ENCODE measurements around the gene SRSF9.

DNA sequence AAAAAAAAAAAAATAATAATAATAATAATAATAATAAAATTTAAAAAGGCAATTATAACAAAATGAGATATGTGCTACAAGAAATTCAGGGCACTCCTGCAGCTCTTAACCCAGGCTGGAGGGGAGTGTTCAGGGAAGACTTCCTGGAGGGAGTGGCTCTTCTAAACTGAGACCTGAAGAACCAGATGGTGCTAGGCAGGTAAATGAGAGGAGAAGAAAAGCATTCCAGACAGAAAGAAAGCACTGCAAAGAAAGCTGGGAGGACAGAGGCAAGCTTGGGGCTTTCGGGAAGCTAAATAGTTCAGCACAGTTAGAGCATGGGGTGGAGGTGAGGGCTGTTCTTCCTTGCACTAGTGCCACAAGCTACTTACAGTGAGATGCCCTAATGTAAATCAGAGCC lies 9.9 kb upstream of the SRSF9 start:
- no peak for TF ChIP-seq EZH2 (conservative IDR thresholded peaks at IDR 0.05; ENCODE audit: low read depth, low read length)
- TF ChIP-seq FOXA1 (IDR thresholded peaks at IDR 0.05) = no peak
- no peak for TF ChIP-seq FOXA1 (CRISPR knock-in tag; IDR thresholded peaks at IDR 0.05)
- TF ChIP-seq, protein P1, sequence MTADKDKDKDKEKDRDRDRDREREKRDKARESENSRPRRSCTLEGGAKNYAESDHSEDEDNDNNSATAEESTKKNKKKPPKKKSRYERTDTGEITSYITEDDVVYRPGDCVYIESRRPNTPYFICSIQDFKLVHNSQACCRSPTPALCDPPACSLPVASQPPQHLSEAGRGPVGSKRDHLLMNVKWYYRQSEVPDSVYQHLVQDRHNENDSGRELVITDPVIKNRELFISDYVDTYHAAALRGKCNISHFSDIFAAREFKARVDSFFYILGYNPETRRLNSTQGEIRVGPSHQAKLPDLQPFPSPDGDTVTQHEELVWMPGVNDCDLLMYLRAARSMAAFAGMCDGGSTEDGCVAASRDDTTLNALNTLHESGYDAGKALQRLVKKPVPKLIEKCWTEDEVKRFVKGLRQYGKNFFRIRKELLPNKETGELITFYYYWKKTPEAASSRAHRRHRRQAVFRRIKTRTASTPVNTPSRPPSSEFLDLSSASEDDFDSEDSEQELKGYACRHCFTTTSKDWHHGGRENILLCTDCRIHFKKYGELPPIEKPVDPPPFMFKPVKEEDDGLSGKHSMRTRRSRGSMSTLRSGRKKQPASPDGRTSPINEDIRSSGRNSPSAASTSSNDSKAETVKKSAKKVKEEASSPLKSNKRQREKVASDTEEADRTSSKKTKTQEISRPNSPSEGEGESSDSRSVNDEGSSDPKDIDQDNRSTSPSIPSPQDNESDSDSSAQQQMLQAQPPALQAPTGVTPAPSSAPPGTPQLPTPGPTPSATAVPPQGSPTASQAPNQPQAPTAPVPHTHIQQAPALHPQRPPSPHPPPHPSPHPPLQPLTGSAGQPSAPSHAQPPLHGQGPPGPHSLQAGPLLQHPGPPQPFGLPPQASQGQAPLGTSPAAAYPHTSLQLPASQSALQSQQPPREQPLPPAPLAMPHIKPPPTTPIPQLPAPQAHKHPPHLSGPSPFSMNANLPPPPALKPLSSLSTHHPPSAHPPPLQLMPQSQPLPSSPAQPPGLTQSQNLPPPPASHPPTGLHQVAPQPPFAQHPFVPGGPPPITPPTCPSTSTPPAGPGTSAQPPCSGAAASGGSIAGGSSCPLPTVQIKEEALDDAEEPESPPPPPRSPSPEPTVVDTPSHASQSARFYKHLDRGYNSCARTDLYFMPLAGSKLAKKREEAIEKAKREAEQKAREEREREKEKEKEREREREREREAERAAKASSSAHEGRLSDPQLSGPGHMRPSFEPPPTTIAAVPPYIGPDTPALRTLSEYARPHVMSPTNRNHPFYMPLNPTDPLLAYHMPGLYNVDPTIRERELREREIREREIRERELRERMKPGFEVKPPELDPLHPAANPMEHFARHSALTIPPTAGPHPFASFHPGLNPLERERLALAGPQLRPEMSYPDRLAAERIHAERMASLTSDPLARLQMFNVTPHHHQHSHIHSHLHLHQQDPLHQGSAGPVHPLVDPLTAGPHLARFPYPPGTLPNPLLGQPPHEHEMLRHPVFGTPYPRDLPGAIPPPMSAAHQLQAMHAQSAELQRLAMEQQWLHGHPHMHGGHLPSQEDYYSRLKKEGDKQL (CRISPR knock-in tag; IDR thresholded peaks at IDR 0.05; ENCODE audit: low read depth) = no peak
- TF ChIP-seq, protein P2, sequence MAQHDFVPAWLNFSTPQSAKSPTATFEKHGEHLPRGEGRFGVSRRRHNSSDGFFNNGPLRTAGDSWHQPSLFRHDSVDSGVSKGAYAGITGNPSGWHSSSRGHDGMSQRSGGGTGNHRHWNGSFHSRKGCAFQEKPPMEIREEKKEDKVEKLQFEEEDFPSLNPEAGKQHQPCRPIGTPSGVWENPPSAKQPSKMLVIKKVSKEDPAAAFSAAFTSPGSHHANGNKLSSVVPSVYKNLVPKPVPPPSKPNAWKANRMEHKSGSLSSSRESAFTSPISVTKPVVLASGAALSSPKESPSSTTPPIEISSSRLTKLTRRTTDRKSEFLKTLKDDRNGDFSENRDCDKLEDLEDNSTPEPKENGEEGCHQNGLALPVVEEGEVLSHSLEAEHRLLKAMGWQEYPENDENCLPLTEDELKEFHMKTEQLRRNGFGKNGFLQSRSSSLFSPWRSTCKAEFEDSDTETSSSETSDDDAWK (CRISPR knock-in tag; IDR thresholded peaks at IDR 0.05) = no peak
- TF ChIP-seq PITX1 (CRISPR knock-in tag; IDR thresholded peaks at IDR 0.05) = no peak
- no peak for TF ChIP-seq SMARCE1 (IDR thresholded peaks at IDR 0.05; ENCODE audit: borderline replicate concordance)
- no peak for TF ChIP-seq CHD2 (IDR thresholded peaks at IDR 0.05; ENCODE audit: low read depth, low read length)
- TF ChIP-seq SMC3 (IDR thresholded peaks at IDR 0.05; ENCODE audit: low read length) = no peak
- TF ChIP-seq ZNF205 (CRISPR knock-in tag; IDR thresholded peaks at IDR 0.05) = no peak
- TF ChIP-seq, protein P3, sequence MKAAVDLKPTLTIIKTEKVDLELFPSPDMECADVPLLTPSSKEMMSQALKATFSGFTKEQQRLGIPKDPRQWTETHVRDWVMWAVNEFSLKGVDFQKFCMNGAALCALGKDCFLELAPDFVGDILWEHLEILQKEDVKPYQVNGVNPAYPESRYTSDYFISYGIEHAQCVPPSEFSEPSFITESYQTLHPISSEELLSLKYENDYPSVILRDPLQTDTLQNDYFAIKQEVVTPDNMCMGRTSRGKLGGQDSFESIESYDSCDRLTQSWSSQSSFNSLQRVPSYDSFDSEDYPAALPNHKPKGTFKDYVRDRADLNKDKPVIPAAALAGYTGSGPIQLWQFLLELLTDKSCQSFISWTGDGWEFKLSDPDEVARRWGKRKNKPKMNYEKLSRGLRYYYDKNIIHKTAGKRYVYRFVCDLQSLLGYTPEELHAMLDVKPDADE (CRISPR knock-in tag; IDR thresholded peaks at IDR 0.05) = no peak
- TF ChIP-seq, protein P4, sequence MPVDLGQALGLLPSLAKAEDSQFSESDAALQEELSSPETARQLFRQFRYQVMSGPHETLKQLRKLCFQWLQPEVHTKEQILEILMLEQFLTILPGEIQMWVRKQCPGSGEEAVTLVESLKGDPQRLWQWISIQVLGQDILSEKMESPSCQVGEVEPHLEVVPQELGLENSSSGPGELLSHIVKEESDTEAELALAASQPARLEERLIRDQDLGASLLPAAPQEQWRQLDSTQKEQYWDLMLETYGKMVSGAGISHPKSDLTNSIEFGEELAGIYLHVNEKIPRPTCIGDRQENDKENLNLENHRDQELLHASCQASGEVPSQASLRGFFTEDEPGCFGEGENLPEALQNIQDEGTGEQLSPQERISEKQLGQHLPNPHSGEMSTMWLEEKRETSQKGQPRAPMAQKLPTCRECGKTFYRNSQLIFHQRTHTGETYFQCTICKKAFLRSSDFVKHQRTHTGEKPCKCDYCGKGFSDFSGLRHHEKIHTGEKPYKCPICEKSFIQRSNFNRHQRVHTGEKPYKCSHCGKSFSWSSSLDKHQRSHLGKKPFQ (CRISPR knock-in tag; IDR thresholded peaks at IDR 0.05; ENCODE audit: insufficient replicate concordance) = no peak
- TF ChIP-seq, protein P5, sequence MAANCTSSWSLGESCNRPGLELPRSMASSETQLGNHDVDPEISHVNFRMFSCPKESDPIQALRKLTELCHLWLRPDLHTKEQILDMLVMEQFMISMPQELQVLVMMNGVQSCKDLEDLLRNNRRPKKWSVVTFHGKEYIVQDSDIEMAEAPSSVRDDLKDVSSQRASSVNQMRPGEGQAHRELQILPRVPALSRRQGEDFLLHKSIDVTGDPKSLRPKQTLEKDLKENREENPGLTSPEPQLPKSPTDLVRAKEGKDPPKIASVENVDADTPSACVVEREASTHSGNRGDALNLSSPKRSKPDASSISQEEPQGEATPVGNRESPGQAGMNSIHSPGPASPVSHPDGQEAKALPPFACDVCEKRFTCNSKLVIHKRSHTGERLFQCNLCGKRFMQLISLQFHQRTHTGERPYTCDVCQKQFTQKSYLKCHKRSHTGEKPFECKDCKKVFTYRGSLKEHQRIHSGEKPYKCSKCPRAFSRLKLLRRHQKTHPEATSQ (CRISPR knock-in tag; IDR thresholded peaks at IDR 0.05; ENCODE audit: borderline replicate concordance) = no peak
- no peak for TF ChIP-seq ZNF660 (CRISPR knock-in tag; IDR thresholded peaks at IDR 0.05; ENCODE audit: borderline replicate concordance, low read depth)
- no peak for TF ChIP-seq TBL1XR1 (IDR thresholded peaks at IDR 0.05; ENCODE audit: borderline replicate concordance, low read length, partially characterized antibody)

All from HepG2 (cell line).